OCI-LY3 (cell line): Measurements from ENCODE around the gene PCBP3.

Source experiments
- H2AFZ ChIP-seq: fragments of 200-600, 300-600 bp; shearing (Covaris generic); 2 replicates; pipeline ENCODE4 v1.6.0; 2014; ENCODE audit warnings: antibody characterized with exemption, low read depth, low read length
- H3K27ac ChIP-seq: fragments of 200-600, 300-600 bp; sonication (generic); 2 replicates; pipeline ENCODE4 v1.5.1; 2014; ENCODE audit warnings: mild to moderate bottlenecking, low read length, moderate library complexity, mixed read lengths
- H3K27me3 ChIP-seq: fragments of 200-600, 300-600 bp; sonication (generic); 2 replicates; pipeline ENCODE4 v1.6.1; 2014; ENCODE audit warnings: low read depth, low read length, mixed read lengths
- H3K36me3 ChIP-seq: fragments of 200-600, 300-600 bp; sonication (generic); replicated peaks from 2 replicates; pipeline ENCODE3; 2014; ENCODE audit warnings: low read depth, low read length, mixed read lengths
- H3K4me1 ChIP-seq: fragments of 300-600, 200-600 bp; sonication (generic); 2 replicates; pipeline ENCODE4 v1.6.1; 2014; ENCODE audit warnings: low read length, mixed read lengths
- H3K4me2 ChIP-seq: fragments of 200-600, 300-600 bp; sonication (generic); 2 replicates; pipeline ENCODE4 v1.6.1; 2014; ENCODE audit warnings: low read length, mixed read lengths
- H3K4me3 ChIP-seq: fragments of 300-600, 200-600 bp; sonication (generic); 2 replicates; pipeline ENCODE4 v1.5.1; 2014; ENCODE audit warnings: antibody characterized with exemption, mild to moderate bottlenecking, low read length, moderate library complexity
- H3K79me2 ChIP-seq: fragments of 300-600, 200-600 bp; shearing (Covaris generic); 2 replicates; pipeline ENCODE4 v1.6.1; 2014; ENCODE audit warnings: mild to moderate bottlenecking, low read length, mixed read lengths
- H3K9ac ChIP-seq: fragments of 300-600, 200-600 bp; shearing (Covaris generic); 2 replicates; pipeline ENCODE4 v1.6.0; 2014; ENCODE audit warnings: mild to moderate bottlenecking, low read length, moderate library complexity
- H3K9me3 ChIP-seq: fragments of 200-600, 300-600 bp; shearing (Covaris generic); 2 replicates; pipeline ENCODE4 v1.6.1; 2014; ENCODE audit warnings: low read length, mixed read lengths; ENCODE audit not compliant: insufficient read depth
- H4K20me1 ChIP-seq: fragments of 200-600, 300-600 bp; sonication (generic); 2 replicates; pipeline ENCODE4 v1.6.1; 2016; ENCODE audit warnings: low read length, mixed read lengths; ENCODE audit not compliant: insufficient read depth
- CTCF ChIP-seq: fragments of 200-600, 300-600 bp; sonication (generic); IDR thresholded peaks from 2 replicates; pipeline ENCODE4 v1.5.1; 2014; ENCODE audit warnings: antibody characterized with exemption, low read length, low read depth
- EZH2phosphoT487 ChIP-seq: fragments of 200-600 bp; shearing (Covaris generic); IDR thresholded peaks from 2 replicates; pipeline ENCODE4 v1.6.1; 2018; ENCODE audit warnings: antibody characterized with exemption, mixed run types, low read depth

PCBP3 gene

GRCh38 chr21:45836268-45836655 is 192.7 kb downstream of the PCBP3 start:
- H4K20me1 ChIP-seq: no peaks in the 10 kb centered on the region
- H2AFZ ChIP-seq: no peak overlapping the region
- H3K4me2 ChIP-seq: no peak overlapping the region
- H3K79me2 ChIP-seq: no peaks in the 10 kb centered on the region
- H3K27me3 ChIP-seq: no peaks in the 10 kb centered on the region
- H3K36me3 ChIP-seq: no peaks in the 10 kb centered on the region
- H3K4me3 ChIP-seq: no peak overlapping the region
- no peak overlapping the region for H3K27ac ChIP-seq
- no peak for TF ChIP-seq CTCF
- TF ChIP-seq EZH2phosphoT487: no peak
- no peaks in the 10 kb centered on the region for H3K4me1 ChIP-seq
- no peak overlapping the region for H3K9ac ChIP-seq
- no peaks in the 10 kb centered on the region for H3K9me3 ChIP-seq

- Histone ChIP-seq H3K27me3 (no peaks in the 10 kb centered on the region), H3K9me3 (0 out of 2 replicates have a peak, but pooled peaks cover 5% of the 10 kb centered on the region), H4K20me1 (no peaks in the 10 kb centered on the region), H3K27ac (no peak overlapping the region), H3K79me2 (no peaks in the 10 kb centered on the region), H3K36me3 (no peaks in the 10 kb centered on the region), H3K4me1 (no peaks in the 10 kb centered on the region), H3K4me2 (no peak overlapping the region), H3K4me3 (no peak overlapping the region), H2AFZ (no peak overlapping the region), H3K9ac (no peak overlapping the region)
- TF ChIP-seq EZH2phosphoT487 (no peak), CTCF (no peak)
Observed at GRCh38 chr21:45836694-45837670, 193.5 kb downstream of the PCBP3 start.

GRCh38 chr21:45837936-45838335 is 194.4 kb downstream of the PCBP3 start:
- H4K20me1 ChIP-seq: no peaks in the 10 kb centered on the region
- H3K27ac ChIP-seq: no peak overlapping the region
- no peaks in the 10 kb centered on the region for H3K27me3 ChIP-seq
- no peak overlapping the region for H3K9ac ChIP-seq
- H3K79me2 ChIP-seq: no peaks in the 10 kb centered on the region
- H3K4me1 ChIP-seq: no peaks in the 10 kb centered on the region
- H3K9me3 ChIP-seq: 0 out of 2 replicates have a peak, but pooled peaks cover 5% of the 10 kb centered on the region
- H2AFZ ChIP-seq: no peak overlapping the region
- H3K36me3 ChIP-seq: no peaks in the 10 kb centered on the region
- TF ChIP-seq CTCF (no peak), EZH2phosphoT487 (no peak)
- no peak overlapping the region for H3K4me2 ChIP-seq
- no peak overlapping the region for H3K4me3 ChIP-seq

- H3K36me3 ChIP-seq: no peaks in the 10 kb centered on the region
- H3K79me2 ChIP-seq: no peaks in the 10 kb centered on the region
- H3K4me3 ChIP-seq: no peak overlapping the region
- H4K20me1 ChIP-seq: no peaks in the 10 kb centered on the region
- H2AFZ ChIP-seq: no peak overlapping the region
- H3K9me3 ChIP-seq: 0 out of 2 replicates have a peak, but pooled peaks cover 5% of the 10 kb centered on the region
- no peak overlapping the region for H3K4me2 ChIP-seq
- H3K4me1 ChIP-seq: no peaks in the 10 kb centered on the region
- TF ChIP-seq EZH2phosphoT487: no peak
- no peak for TF ChIP-seq CTCF
- H3K27me3 ChIP-seq: no peaks in the 10 kb centered on the region
- no peak overlapping the region for H3K27ac ChIP-seq
- H3K9ac ChIP-seq: no peak overlapping the region
Observed at GRCh38 chr21:45838634-45839033, 195.1 kb downstream of the PCBP3 start.
